ENCODE measurements around the gene RTN4. TPM values are rescaled to one million over a fixed set of nuclear protein-coding genes. Genes with fewer than 3 reads are reported as not detected.

Gene RTN4
- polyA plus RNA-seq, 1 donor (not counting 4 experiments of a cell fraction or from before 2014, with no cell fraction given), result 406 TPM

DNA sequence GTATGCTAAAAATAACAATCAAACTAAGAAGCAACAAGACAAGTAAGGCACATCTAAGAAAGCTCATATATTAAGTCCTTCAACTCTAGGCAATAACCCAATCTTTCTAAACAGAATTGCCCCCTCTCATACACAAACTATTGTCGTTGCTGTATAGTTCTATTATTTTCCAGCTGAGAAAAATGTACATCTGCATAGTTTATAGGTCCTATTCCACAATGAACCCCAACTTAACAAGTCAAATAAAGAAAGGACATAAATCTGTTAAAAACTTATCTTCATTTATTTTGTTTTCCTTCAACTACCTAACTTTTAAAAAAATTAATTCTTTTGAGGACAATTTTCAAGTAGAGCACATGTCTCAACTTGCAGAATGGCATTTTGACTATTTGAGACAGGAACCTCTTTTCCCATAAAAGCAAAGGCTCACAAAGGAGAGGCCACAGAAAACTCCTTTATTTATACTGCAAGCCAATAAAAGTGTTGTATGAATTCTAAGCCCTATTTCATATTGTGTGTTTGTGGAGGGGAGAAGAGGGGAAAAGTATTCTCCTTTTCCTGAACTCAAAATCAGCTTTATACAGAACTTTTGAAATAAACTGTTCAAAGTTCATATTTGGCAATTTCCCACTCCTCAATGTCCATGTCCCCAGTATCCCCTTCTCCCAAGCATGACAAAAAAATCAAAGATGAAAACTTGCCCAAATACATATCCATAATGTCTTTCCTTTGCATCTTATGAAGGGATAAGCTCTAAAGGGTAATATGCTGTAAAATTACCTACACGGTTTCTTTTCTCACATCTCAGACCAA, 37.4 kb downstream of the RTN4 start:
- H3K4me2 ChIP-seq (ENCODE audit: control insufficient read depth, extremely low read depth, insufficient read depth, low read depth, low read length), result peak overlapping the region; percentile 80
- H2AFZ ChIP-seq (ENCODE audit: control insufficient read depth, low read length), result no peak overlapping the region
- no peaks in the 10 kb centered on the region for H3K27me3 ChIP-seq (ENCODE audit: control insufficient read depth, extremely low read depth, insufficient read depth, low read length)
- H3K9ac ChIP-seq (ENCODE audit: control insufficient read depth, extremely low read depth, insufficient read depth, low read length), result peak overlapping the region; percentile 34
- no peak for DNase-seq (ENCODE audit: low read depth, low spot score)
- no peaks in the 10 kb centered on the region for H3K9me3 ChIP-seq (ENCODE audit: control insufficient read depth, low read depth, low read length)
- H3K4me3 ChIP-seq (ENCODE audit: control insufficient read depth in 2 of 3, extremely low read depth in 1 of 3, insufficient read depth in 2 of 3, low read depth in 1 of 3, low read length in 3 of 3), result peak overlapping the region in 2 of 3 experiments; percentile 46 to 57
- H3K36me3 ChIP-seq (ENCODE audit: control insufficient read depth in 2 of 2, extremely low read depth in 1 of 2, insufficient read depth in 2 of 2, low read length in 2 of 2), result peaks cover 2 to 3% of the 10 kb centered on the region in 2 experiments
- peaks cover 18% of the 10 kb centered on the region for H4K20me1 ChIP-seq (ENCODE audit: control insufficient read depth, extremely low read depth, insufficient read depth, low read length)
- H3K4me1 ChIP-seq (ENCODE audit: control insufficient read depth, extremely low read depth, insufficient read depth, low read length), result peaks cover 81% of the 10 kb centered on the region
- peak overlapping the region; percentile 55 for H3K27ac ChIP-seq (ENCODE audit: control insufficient read depth, insufficient read depth, low read length)
- no peak for FAIRE-seq
- dilution Hi-C loops (cut with MboI; ENCODE audit: extremely low pct_ligation_motif_present, low sequenced_read_pairs), result no loop called here
- no peak for TF ChIP-seq EZH2 (IDR thresholded peaks at IDR 0.05; ENCODE audit: low read length)
- TF ChIP-seq, protein P1, sequence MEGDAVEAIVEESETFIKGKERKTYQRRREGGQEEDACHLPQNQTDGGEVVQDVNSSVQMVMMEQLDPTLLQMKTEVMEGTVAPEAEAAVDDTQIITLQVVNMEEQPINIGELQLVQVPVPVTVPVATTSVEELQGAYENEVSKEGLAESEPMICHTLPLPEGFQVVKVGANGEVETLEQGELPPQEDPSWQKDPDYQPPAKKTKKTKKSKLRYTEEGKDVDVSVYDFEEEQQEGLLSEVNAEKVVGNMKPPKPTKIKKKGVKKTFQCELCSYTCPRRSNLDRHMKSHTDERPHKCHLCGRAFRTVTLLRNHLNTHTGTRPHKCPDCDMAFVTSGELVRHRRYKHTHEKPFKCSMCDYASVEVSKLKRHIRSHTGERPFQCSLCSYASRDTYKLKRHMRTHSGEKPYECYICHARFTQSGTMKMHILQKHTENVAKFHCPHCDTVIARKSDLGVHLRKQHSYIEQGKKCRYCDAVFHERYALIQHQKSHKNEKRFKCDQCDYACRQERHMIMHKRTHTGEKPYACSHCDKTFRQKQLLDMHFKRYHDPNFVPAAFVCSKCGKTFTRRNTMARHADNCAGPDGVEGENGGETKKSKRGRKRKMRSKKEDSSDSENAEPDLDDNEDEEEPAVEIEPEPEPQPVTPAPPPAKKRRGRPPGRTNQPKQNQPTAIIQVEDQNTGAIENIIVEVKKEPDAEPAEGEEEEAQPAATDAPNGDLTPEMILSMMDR (optimal IDR thresholded peaks at IDR 0.05 in 1 of 3, IDR thresholded peaks at IDR 0.05 in 1 of 3, conservative IDR thresholded peaks at IDR 0.05 in 1 of 3; ENCODE audit: extremely low read depth in 1 of 3, insufficient read depth in 2 of 3, low read length in 3 of 3), result no peak
- H3K9me1 ChIP-seq (ENCODE audit: control insufficient read depth, extremely low read depth, insufficient read depth, low read length), result no peaks in the 10 kb centered on the region
- peaks cover 99% of the 10 kb centered on the region for H3K79me2 ChIP-seq (ENCODE audit: control insufficient read depth, insufficient read depth, low read length)

DNA sequence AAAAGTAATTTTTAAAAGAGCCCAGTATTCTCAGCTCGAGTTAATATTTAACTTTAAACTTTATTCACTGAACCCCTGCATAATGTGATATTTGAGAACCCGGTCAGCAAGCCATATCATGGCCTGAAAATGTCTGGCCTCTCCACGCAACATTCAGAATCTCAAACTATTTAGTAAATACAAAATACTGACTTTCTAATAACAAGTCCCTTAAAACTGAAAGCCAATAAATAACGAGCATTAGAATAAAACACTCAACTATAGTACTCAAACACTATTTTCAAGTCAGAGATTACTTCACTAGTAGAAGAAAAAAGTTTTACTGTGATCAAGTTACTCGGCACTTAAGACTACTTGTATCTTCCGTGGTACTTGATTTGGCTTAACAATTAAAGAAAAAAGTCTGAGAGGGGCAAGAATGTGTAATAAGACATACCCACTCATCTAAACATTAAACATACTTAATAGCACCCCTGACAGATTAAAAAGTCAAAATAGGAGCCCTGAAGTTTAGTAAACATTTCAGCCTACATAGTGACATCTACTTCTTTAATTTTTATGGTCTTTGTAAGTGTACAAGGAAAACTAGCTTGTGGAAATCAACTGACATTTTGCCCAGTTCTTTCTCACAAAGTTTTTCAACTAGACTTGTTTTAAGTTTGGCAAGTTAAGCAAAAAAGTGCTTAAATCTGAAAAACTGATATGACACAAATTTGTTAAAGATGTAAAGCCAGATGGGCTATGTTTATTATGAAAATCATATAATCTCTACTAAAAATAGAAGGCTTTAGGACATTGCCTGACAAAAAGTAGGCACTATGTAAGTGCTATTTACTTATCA, 38.2 kb downstream of the RTN4 start:
- H3K27ac ChIP-seq (ENCODE audit: control insufficient read depth, insufficient read depth, low read length), result peak overlapping the region; percentile 53
- H3K27me3 ChIP-seq (ENCODE audit: control insufficient read depth, extremely low read depth, insufficient read depth, low read length), result no peaks in the 10 kb centered on the region
- no peak overlapping the region for H2AFZ ChIP-seq (ENCODE audit: control insufficient read depth, low read length)
- H3K9ac ChIP-seq (ENCODE audit: control insufficient read depth, extremely low read depth, insufficient read depth, low read length), result no peak overlapping the region
- H3K9me1 ChIP-seq (ENCODE audit: control insufficient read depth, extremely low read depth, insufficient read depth, low read length), result no peaks in the 10 kb centered on the region
- DNase-seq (ENCODE audit: low read depth, low spot score) (no peak), FAIRE-seq (peak; percentile 9)
- TF ChIP-seq, protein P1 (optimal IDR thresholded peaks at IDR 0.05 in 1 of 3, IDR thresholded peaks at IDR 0.05 in 1 of 3, conservative IDR thresholded peaks at IDR 0.05 in 1 of 3; ENCODE audit: extremely low read depth in 1 of 3, insufficient read depth in 2 of 3, low read length in 3 of 3), result no peak
- no peak for TF ChIP-seq EZH2 (IDR thresholded peaks at IDR 0.05; ENCODE audit: low read length)
- peaks cover 99% of the 10 kb centered on the region for H3K79me2 ChIP-seq (ENCODE audit: control insufficient read depth, insufficient read depth, low read length)
- peak overlapping the region in 2 of 3 experiments; percentile 1 to 29 for H3K4me3 ChIP-seq (ENCODE audit: control insufficient read depth in 2 of 3, extremely low read depth in 1 of 3, insufficient read depth in 2 of 3, low read depth in 1 of 3, low read length in 3 of 3)
- H3K4me1 ChIP-seq (ENCODE audit: control insufficient read depth, extremely low read depth, insufficient read depth, low read length), result peaks cover 86% of the 10 kb centered on the region
- dilution Hi-C loops (cut with MboI; ENCODE audit: extremely low pct_ligation_motif_present, low sequenced_read_pairs), result no loop called here
- no peaks in the 10 kb centered on the region for H3K9me3 ChIP-seq (ENCODE audit: control insufficient read depth, low read depth, low read length)
- peak overlapping the region; percentile 80 for H3K4me2 ChIP-seq (ENCODE audit: control insufficient read depth, extremely low read depth, insufficient read depth, low read depth, low read length)
- H4K20me1 ChIP-seq (ENCODE audit: control insufficient read depth, extremely low read depth, insufficient read depth, low read length), result peaks cover 15% of the 10 kb centered on the region
- peaks cover 0 to 3% of the 10 kb centered on the region in 2 experiments for H3K36me3 ChIP-seq (ENCODE audit: control insufficient read depth in 2 of 2, extremely low read depth in 1 of 2, insufficient read depth in 2 of 2, low read length in 2 of 2)
